Naive thymus-derived CD8-positive, alpha-beta T cell (primary cell): Measurements from ENCODE around the gene ARMC9. TPM values are rescaled to one million over a fixed set of nuclear protein-coding genes. Genes with fewer than 3 reads are reported as not detected.

Source experiments
- ATAC-seq, 2 donors: fragments of 150-1000 bp; cut with Tn5 transposase in 1 of 2; sonication (Bioruptor Pico), chemical (Tn5 transposase) in 1 of 2; 1 replicate in 1 of 2; 2 replicates in 1 of 2; pipeline ENCODE4 v1.10.0; 2021; ENCODE audit warnings: mild to moderate bottlenecking in 2 of 2, moderate library complexity in 2 of 2
- POLR2A ChIA-PET: fragments of 350-600 bp; sonication (Branson Sonifier 250); formaldehyde crosslinking; loops from one replicate; lab custom pipeline; 2021; ENCODE audit warnings: antibody characterized with exemption; lab: Charles Lee
- DNase-seq, 10 donors: peaks; one replicate each; pipeline versions ENCODE4 v3.0.0 to v3.0.0-alpha.2; 2020 to 2022
- H3K27ac Mint-ChIP-seq, 10 donors: one replicate each; pipeline ENCODE4 v1.8.0; 2020 to 2022; ENCODE audit warnings: mild to moderate bottlenecking in 10 of 10, mixed read lengths in 10 of 10, moderate library complexity in 4 of 10, inconsistent platforms in 1 of 10
- H3K27me3 Mint-ChIP-seq, 5 donors: one replicate each; pipeline ENCODE4 v1.8.0; 2021 to 2022; ENCODE audit warnings: mixed read lengths in 5 of 5
- H3K36me3 Mint-ChIP-seq, 3 donors: one replicate each; pipeline ENCODE4 v1.8.0; 2020 to 2022; ENCODE audit warnings: mixed read lengths in 3 of 3, mild to moderate bottlenecking in 2 of 3, inconsistent platforms in 1 of 3
- H3K4me1 Mint-ChIP-seq, 4 donors: one replicate each; pipeline ENCODE4 v1.8.0; 2021 to 2022; ENCODE audit warnings: mixed read lengths in 4 of 4
- H3K4me3 Mint-ChIP-seq, 10 donors: one replicate each; pipeline ENCODE4 v1.8.0; 2020 to 2022; ENCODE audit warnings: mild to moderate bottlenecking in 10 of 10, mixed read lengths in 10 of 10, moderate library complexity in 6 of 10, inconsistent platforms in 1 of 10
- H3K9me3 Mint-ChIP-seq, 9 donors: one replicate each; pipeline ENCODE4 v1.8.0; 2020 to 2022; ENCODE audit warnings: mixed read lengths in 9 of 9, mild to moderate bottlenecking in 3 of 9, inconsistent platforms in 1 of 9, moderate library complexity in 1 of 9
- microRNA-seq: library from miRNA; unstranded; fragments of <30 nt; microRNA quantifications from one replicate; pipeline ENCODE4 v1.2.0, GENCODE V29; 2022; ENCODE audit warnings: borderline microRNAs expressed
- polyA plus RNA-seq, 3 donors: library from polyadenylated mRNA; unstranded; fragments of 300-500 nt; fragmentation: Illumina TruSeq; gene quantifications; one replicate each; pipeline ENCODE4 v1.2.3, GENCODE V29; 2021
- total RNA-seq, 8 experiments: library from RNA in 2 of 8; stranded (reverse) in 2 of 8; gene quantifications; one replicate each; pipeline ENCODE4 v1.2.3 and lab custom pipeline; 2021 to 2026

ARMC9 gene
- total and polyA plus RNA-seq, 5 experiments from 2014 or later: 0.78 to 2.6 (median 2.0) TPM

- H3K4me1 Mint-ChIP-seq: no peaks in the 10 kb centered on the region
- ATAC-seq (no peak), DNase-seq (no peak)
- H3K36me3 Mint-ChIP-seq: no peaks in the 10 kb centered on the region
- H3K4me3 Mint-ChIP-seq: no peak overlapping the region
- peaks cover 5 to 15% (median 11%) of the 10 kb centered on the region in 5 donors for H3K27me3 Mint-ChIP-seq
- H3K9me3 Mint-ChIP-seq: no peaks in the 10 kb centered on the region
- POLR2A ChIA-PET: no interaction called here
- no peak overlapping the region for H3K27ac Mint-ChIP-seq
Measured at GRCh38 chr2:231418820-231419640, 220.6 kb downstream of the ARMC9 start.

GRCh38 chr2:231421051-231421580, 222.7 kb downstream of the ARMC9 start:
- H3K36me3 Mint-ChIP-seq: no peaks in the 10 kb centered on the region
- ATAC-seq: no peak

GRCh38 chr2:231422056-231422455, 223.6 kb downstream of the ARMC9 start:
- no peak overlapping the region for H3K4me3 Mint-ChIP-seq
- DNase-seq: no peak
- no peaks in the 10 kb centered on the region for H3K9me3 Mint-ChIP-seq
- no peaks in the 10 kb centered on the region for H3K36me3 Mint-ChIP-seq
- no peak overlapping the region for H3K27ac Mint-ChIP-seq
- peaks cover 0 to 11% (median 2%) of the 10 kb centered on the region in 5 donors for H3K27me3 Mint-ChIP-seq
- POLR2A ChIA-PET: no interaction called here
- H3K4me1 Mint-ChIP-seq: peaks cover 0 to 3% (median 0%) of the 10 kb centered on the region in 4 donors
- no peak for ATAC-seq

More at GRCh38 chr2:231421051-231421580, 222.7 kb downstream of the ARMC9 start:
- POLR2A ChIA-PET: no interaction called here
- Mint-ChIP-seq H3K27ac (peak overlapping the region in 1 of 10 donors; percentile 7), H3K9me3 (no peaks in the 10 kb centered on the region), H3K4me1 (peaks cover 0 to 3% (median 0%) of the 10 kb centered on the region in 4 donors), H3K27me3 (peaks cover 0 to 11% (median 2%) of the 10 kb centered on the region in 5 donors), H3K4me3 (no peak overlapping the region)
- no peak for DNase-seq

- Mint-ChIP-seq H3K9me3 (no peaks in the 10 kb centered on the region), H3K27me3 (peaks cover 0 to 11% (median 2%) of the 10 kb centered on the region in 5 donors), H3K27ac (no peak overlapping the region), H3K36me3 (no peaks in the 10 kb centered on the region), H3K4me3 (no peak overlapping the region), H3K4me1 (peaks cover 0 to 3% (median 0%) of the 10 kb centered on the region in 4 donors)
- ATAC-seq: no peak
- POLR2A ChIA-PET: interaction anchor here (0.7 kb wide), 1 partner anchor 13 kb away, joined by 3 read pairs; no protein-coding TSS in a partner anchor
- no peak for DNase-seq
Measured at GRCh38 chr2:231423176-231423575, 224.7 kb downstream of the ARMC9 start.

Small RNA genes lying within 50 kb of the gene (microRNA-seq; reads per million reads assigned to microRNA genes)
- not detected for gene MIR4777

Other genes with a start within 250 kb of the ARMC9 start
- gene SPATA3, start 202.5 kb upstream of the ARMC9 start, total RNA-seq: not detected
- gene SPATA3, start 202.5 kb upstream of the ARMC9 start, polyA plus RNA-seq: not detected
- gene C2orf72, start 161.1 kb upstream of the ARMC9 start, total RNA-seq: not detected
- not detected for gene C2orf72, start 161.1 kb upstream of the ARMC9 start, polyA plus RNA-seq
- gene PSMD1, start 141.8 kb upstream of the ARMC9 start, total RNA-seq: 10 to 100 TPM; 41.6 to 46.0 TPM
- 10 to 100 TPM; 43.0 to 54.3 (median 48.3) TPM for gene PSMD1, start 141.8 kb upstream of the ARMC9 start, polyA plus RNA-seq
- not detected for gene HTR2B, start 73.6 kb upstream of the ARMC9 start, total RNA-seq
- under 1 TPM in 2 of 3 donors, not detected in 1; 0.08 to 0.15 TPM for gene HTR2B, start 73.6 kb upstream of the ARMC9 start, polyA plus RNA-seq
- gene B3GNT7, start 197.1 kb downstream of the ARMC9 start, total RNA-seq: under 1 TPM; 0.55 to 0.68 TPM
- gene B3GNT7, start 197.1 kb downstream of the ARMC9 start, polyA plus RNA-seq: under 1 TPM in 1 of 3 donors, not detected in 2; 0.06 TPM